GM18861 (cell line): ENCODE measurements around the gene PCLAF.

Experiments
- ATAC-seq: cut with Tn5 transposase; IDR thresholded peaks from one replicate; pipeline ENCODE4 v1.9.1; 2021; ENCODE audit not compliant: unreplicated experiment

Gene PCLAF

DNA sequence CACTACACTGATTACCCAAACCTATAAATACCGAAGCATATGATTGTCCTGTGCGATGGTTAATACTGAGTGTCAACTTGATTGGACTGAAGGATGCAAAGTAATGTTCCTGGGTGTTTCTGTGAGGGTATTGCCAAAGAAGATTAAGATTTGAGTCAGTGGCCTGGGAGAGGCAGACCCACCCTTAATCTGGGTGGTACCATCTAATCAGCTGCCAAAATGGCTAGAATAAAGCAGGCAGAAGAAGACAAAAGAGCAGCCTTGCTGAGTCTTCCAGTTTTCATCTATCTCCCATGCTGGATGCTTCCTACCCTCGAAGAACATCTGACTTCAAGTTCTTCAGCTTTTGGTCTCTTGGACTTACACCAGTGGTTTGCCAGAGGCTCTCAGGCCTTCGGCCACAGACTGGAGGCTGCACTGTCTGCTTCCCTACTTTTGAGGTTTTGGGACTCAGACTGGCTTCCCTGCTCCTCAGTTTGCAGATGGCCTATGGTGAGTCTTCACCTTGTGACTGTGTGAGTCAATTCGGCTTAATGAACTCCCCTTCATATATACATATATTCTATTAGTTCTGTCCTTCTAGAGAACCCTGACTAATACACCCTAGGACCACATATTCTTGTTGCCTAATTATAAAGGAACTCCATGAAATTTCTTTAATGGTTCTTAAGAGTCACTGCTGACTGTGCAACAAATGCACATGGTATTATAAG is 56.9 kb downstream of the PCLAF start:
- no peak for ATAC-seq

DNA sequence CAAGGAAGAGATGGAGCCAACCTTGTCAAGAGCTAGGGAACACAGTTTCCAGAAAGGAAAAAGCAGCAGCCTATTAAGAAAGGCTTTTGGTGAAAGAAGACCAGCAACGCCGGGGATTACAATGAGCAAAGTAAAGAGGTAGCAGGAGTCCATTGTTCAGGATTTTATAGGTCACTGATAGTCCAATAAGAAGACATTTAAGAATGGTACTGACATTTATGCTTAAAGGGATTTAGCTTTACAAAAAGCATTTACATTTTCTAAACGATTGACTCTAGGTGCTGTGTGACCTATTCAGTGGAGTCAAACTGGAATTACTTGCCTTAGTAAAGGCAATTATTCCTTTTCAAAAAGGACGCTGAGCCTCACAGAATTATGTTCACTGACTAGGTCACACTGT is 66.0 kb downstream of the PCLAF start:
- no peak for ATAC-seq

GRCh38 chr15:64314456-64314855 is 66.8 kb downstream of the PCLAF start:
- no peak for ATAC-seq
